ENCODE results near the gene NAPB.

DNA sequence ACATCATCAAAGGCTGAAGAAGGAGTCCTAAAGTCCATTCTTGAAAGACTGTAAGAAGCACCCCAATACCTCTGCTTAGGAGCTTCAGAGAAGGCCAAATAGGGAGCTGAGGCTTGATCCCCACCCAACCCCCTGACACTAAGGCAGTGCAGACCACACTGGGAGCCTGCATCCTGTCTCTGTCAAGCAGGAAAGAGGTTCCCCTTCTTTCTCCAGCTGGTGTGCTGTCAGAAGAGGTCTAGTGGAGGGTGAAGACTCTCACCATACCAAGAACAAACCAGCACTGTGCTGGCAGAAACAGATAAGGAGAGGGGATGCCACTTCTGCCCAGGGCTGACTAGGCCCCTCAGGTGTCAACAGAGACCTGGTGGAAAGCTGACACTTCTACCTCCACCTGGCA, 39.4 kb downstream of the NAPB start:
- no peak for TF ChIP-seq POLR2AphosphoS5 (IDR thresholded peaks at IDR 0.05; ENCODE audit: low read depth, low read length)
- TF ChIP-seq FOXP2 (optimal IDR thresholded peaks at IDR 0.05; ENCODE audit: borderline replicate concordance, extremely low read depth, extremely low read length, insufficient read depth): no peak
- TF ChIP-seq, protein P1, sequence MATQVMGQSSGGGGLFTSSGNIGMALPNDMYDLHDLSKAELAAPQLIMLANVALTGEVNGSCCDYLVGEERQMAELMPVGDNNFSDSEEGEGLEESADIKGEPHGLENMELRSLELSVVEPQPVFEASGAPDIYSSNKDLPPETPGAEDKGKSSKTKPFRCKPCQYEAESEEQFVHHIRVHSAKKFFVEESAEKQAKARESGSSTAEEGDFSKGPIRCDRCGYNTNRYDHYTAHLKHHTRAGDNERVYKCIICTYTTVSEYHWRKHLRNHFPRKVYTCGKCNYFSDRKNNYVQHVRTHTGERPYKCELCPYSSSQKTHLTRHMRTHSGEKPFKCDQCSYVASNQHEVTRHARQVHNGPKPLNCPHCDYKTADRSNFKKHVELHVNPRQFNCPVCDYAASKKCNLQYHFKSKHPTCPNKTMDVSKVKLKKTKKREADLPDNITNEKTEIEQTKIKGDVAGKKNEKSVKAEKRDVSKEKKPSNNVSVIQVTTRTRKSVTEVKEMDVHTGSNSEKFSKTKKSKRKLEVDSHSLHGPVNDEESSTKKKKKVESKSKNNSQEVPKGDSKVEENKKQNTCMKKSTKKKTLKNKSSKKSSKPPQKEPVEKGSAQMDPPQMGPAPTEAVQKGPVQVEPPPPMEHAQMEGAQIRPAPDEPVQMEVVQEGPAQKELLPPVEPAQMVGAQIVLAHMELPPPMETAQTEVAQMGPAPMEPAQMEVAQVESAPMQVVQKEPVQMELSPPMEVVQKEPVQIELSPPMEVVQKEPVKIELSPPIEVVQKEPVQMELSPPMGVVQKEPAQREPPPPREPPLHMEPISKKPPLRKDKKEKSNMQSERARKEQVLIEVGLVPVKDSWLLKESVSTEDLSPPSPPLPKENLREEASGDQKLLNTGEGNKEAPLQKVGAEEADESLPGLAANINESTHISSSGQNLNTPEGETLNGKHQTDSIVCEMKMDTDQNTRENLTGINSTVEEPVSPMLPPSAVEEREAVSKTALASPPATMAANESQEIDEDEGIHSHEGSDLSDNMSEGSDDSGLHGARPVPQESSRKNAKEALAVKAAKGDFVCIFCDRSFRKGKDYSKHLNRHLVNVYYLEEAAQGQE (IDR thresholded peaks at IDR 0.05; ENCODE audit: insufficient read depth in 1 of 2, low read depth in 2 of 2, low read length in 2 of 2): no peak
